H1 (cell line): ENCODE data around the gene PDE4B. TPM values are rescaled to one million over a fixed set of nuclear protein-coding genes. Genes with fewer than 3 reads are reported as not detected.

Experiments
- CTCF ChIA-PET: fragments of 300-600 bp; sonication (Branson Sonifier 250); formaldehyde crosslinking; loops from one replicate; lab custom pipeline; 2021; ENCODE audit not compliant: partially characterized antibody; lab: Charles Lee
- POLR2A ChIA-PET: fragments of 300-600 bp; sonication (Branson Sonifier 250); formaldehyde crosslinking; loops from one replicate; lab custom pipeline; 2021; ENCODE audit warnings: inconsistent platforms; ENCODE audit not compliant: partially characterized antibody; lab: Charles Lee
- DNase-seq, 2 experiments: peaks; one replicate each; pipeline versions ENCODE4 v3.0.0 to v3.0.0-alpha.2; 2010 to 2022; ENCODE audit warnings: low spot score in 2 of 2, low read depth in 1 of 2, mixed read lengths in 1 of 2
- FAIRE-seq: peaks from 2 replicates; lab custom pipeline; 2011; peaks lifted over from hg19 to GRCh38; lab: Jason Lieb, UNC
- H2AFZ ChIP-seq: 2 replicates; pipeline ENCODE4 v1.8.1; 2012; ENCODE audit warnings: low read length, inconsistent platforms
- H2AK5ac ChIP-seq: 2 replicates; pipeline ENCODE4 v1.6.1; 2013; ENCODE audit warnings: low read depth, low read length
- H2BK120ac ChIP-seq: replicated peaks from 2 replicates; pipeline ENCODE3; 2013; ENCODE audit warnings: low read depth, low read length, inconsistent platforms
- H2BK12ac ChIP-seq: 2 replicates; pipeline ENCODE4 v1.6.1; 2013; ENCODE audit warnings: low read depth, low read length
- H2BK15ac ChIP-seq: 2 replicates; pipeline ENCODE4 v1.6.1; 2013; ENCODE audit warnings: low read length
- H2BK20ac ChIP-seq: 2 replicates; pipeline ENCODE4 v1.6.1; 2013; ENCODE audit warnings: low read length
- H2BK5ac ChIP-seq: 2 replicates; pipeline ENCODE4 v1.6.1; 2013; ENCODE audit warnings: low read depth, low read length
- H3K14ac ChIP-seq: 2 replicates; pipeline ENCODE4 v1.6.1; 2013; ENCODE audit warnings: inconsistent platforms; ENCODE audit not compliant: insufficient read length
- H3K18ac ChIP-seq: 2 replicates; pipeline ENCODE4 v1.6.1; 2013; ENCODE audit warnings: low read length; ENCODE audit errors: extremely low read depth
- H3K23ac ChIP-seq: 2 replicates; pipeline ENCODE4 v1.6.1; 2013; ENCODE audit warnings: inconsistent platforms; ENCODE audit not compliant: insufficient read length
- H3K23me2 ChIP-seq: 2 replicates; pipeline ENCODE4 v1.6.1; 2013; ENCODE audit warnings: low read depth, low read length
- H3K27ac ChIP-seq: 2 replicates; pipeline ENCODE4 v1.6.1; 2011; ENCODE audit warnings: low read depth, low read length, inconsistent platforms
- H3K27me3 ChIP-seq, 4 experiments: replicated peaks in 1 of 4; 1 replicate in 1 of 4; 2 replicates in 3 of 4; pipeline versions ENCODE4 v1.6.1 to v1.8.1; 2011 to 2013; ENCODE audit warnings: low read length in 3 of 4, mild to moderate bottlenecking in 3 of 4, inconsistent platforms in 2 of 4, mixed read lengths in 2 of 4, moderate library complexity in 1 of 4; ENCODE audit not compliant: control insufficient read depth in 3 of 4, insufficient read depth in 3 of 4; ENCODE audit errors: extremely low read depth in 1 of 4
- H3K36me3 ChIP-seq, 4 experiments: 2 replicates each; pipeline versions ENCODE4 v1.6.1 to v1.8.1; 2011 to 2013; ENCODE audit warnings: mild to moderate bottlenecking in 4 of 4, low read length in 3 of 4, moderate library complexity in 2 of 4, control low read depth in 1 of 4, inconsistent platforms in 1 of 4; ENCODE audit not compliant: insufficient read depth in 4 of 4, control insufficient read depth in 2 of 4
- H3K4ac ChIP-seq: replicated peaks from 2 replicates; pipeline ENCODE3; 2013; ENCODE audit warnings: low read length, low read depth, mixed read lengths, inconsistent platforms; ENCODE audit not compliant: insufficient read length
- H3K4me1 ChIP-seq, 4 experiments: replicated peaks in 1 of 4; 1 replicate in 1 of 4; 2 replicates in 3 of 4; pipeline versions ENCODE4 v1.6.1 to v1.8.1; 2011 to 2013; ENCODE audit warnings: low read length in 3 of 4, inconsistent platforms in 2 of 4, mixed read lengths in 1 of 4; ENCODE audit not compliant: insufficient read depth in 4 of 4, control insufficient read depth in 3 of 4
- H3K4me2 ChIP-seq, 2 experiments: 2 replicates each; pipeline versions ENCODE4 v1.6.1 to v1.8.1; 2011 to 2013; ENCODE audit warnings: low read depth in 2 of 2, low read length in 2 of 2, control low read depth in 1 of 2, inconsistent platforms in 1 of 2, mild to moderate bottlenecking in 1 of 2; ENCODE audit not compliant: insufficient read depth in 1 of 2
- H3K4me3 ChIP-seq, 4 experiments: fragments of 200-600, 300-600 bp in 1 of 4; sonication (generic), shearing (Covaris generic), sonication (Bioruptor Twin) in 1 of 4; 2 replicates each; pipeline versions ENCODE4 v1.5.1 to v1.8.1; 2011 to 2016; ENCODE audit warnings: low read length in 4 of 4, low read depth in 3 of 4, control low read depth in 2 of 4, inconsistent platforms in 2 of 4, mild to moderate bottlenecking in 2 of 4, mixed read lengths in 1 of 4, moderate library complexity in 1 of 4; ENCODE audit not compliant: insufficient read depth in 2 of 4; ENCODE audit errors: extremely low read depth in 1 of 4
- H3K56ac ChIP-seq: replicated peaks from 2 replicates; pipeline ENCODE3; 2013; ENCODE audit warnings: low read depth, mild to moderate bottlenecking, mixed read lengths, low read length, inconsistent platforms; ENCODE audit not compliant: insufficient read length
- H3K79me1 ChIP-seq: 2 replicates; pipeline ENCODE4 v1.6.1; 2013; ENCODE audit warnings: low read depth, low read length, control low read depth
- H3K79me2 ChIP-seq, 2 experiments: 2 replicates each; pipeline versions ENCODE4 v1.6.1 to v1.8.1; 2012 to 2013; ENCODE audit warnings: low read length in 2 of 2, mild to moderate bottlenecking in 2 of 2, inconsistent platforms in 1 of 2; ENCODE audit not compliant: insufficient read depth in 2 of 2, control insufficient read depth in 1 of 2
- H3K9ac ChIP-seq, 4 experiments: replicated peaks in 1 of 4; 1 replicate in 1 of 4; 2 replicates in 3 of 4; pipeline versions ENCODE4 v1.6.1 to v1.8.1; 2011 to 2013; ENCODE audit warnings: low read depth in 3 of 4, low read length in 3 of 4, control low read depth in 2 of 4, mild to moderate bottlenecking in 2 of 4, moderate library complexity in 2 of 4, inconsistent platforms in 1 of 4; ENCODE audit errors: extremely low read depth in 1 of 4
- H3K9me3 ChIP-seq, 2 experiments: 2 replicates each; pipeline versions ENCODE4 v1.6.1 to v1.8.1; 2012 to 2013; ENCODE audit warnings: mild to moderate bottlenecking in 2 of 2, moderate library complexity in 2 of 2, control low read depth in 1 of 2, inconsistent platforms in 1 of 2, low read depth in 1 of 2, low read length in 1 of 2, mixed read lengths in 1 of 2; ENCODE audit not compliant: insufficient read depth in 2 of 2
- H4K20me1 ChIP-seq, 2 experiments: replicated peaks in 1 of 2; 2 replicates each; pipeline versions ENCODE3 to v1.8.1; 2011 to 2013; ENCODE audit warnings: inconsistent platforms in 2 of 2, low read length in 2 of 2, mild to moderate bottlenecking in 1 of 2; ENCODE audit not compliant: insufficient read depth in 2 of 2, control insufficient read depth in 1 of 2
- H4K5ac ChIP-seq: 2 replicates; pipeline ENCODE4 v1.6.1; 2013; ENCODE audit warnings: low read length, low read depth, mixed read lengths, inconsistent platforms; ENCODE audit not compliant: insufficient read length
- H4K8ac ChIP-seq: 2 replicates; pipeline ENCODE4 v1.8.0; 2013; ENCODE audit warnings: mild to moderate bottlenecking, moderate library complexity, low read length, inconsistent platforms; ENCODE audit not compliant: insufficient read depth; ENCODE audit errors: extremely low read depth
- H4K91ac ChIP-seq: replicated peaks from 2 replicates; pipeline ENCODE3; 2013; ENCODE audit warnings: low read length, mixed read lengths, inconsistent platforms; ENCODE audit not compliant: insufficient read length
- ASH2L ChIP-seq: fragments of 200-600, 300-600 bp; sonication (generic); IDR thresholded peaks from one replicate; pipeline ENCODE4 v1.7.1; 2017; ENCODE audit warnings: low read length
- CBX5 ChIP-seq: fragments of 300-800, 300-1000 bp; sonication (generic); IDR thresholded peaks from 2 replicates; pipeline ENCODE4 v1.7.1; 2016; ENCODE audit warnings: antibody characterized with exemption, low read length, low read depth
- CEBPB ChIP-seq: IDR thresholded peaks from 2 replicates; pipeline ENCODE4 v1.6.1; 2012; ENCODE audit warnings: low read depth, low read length
- GTF2F1 ChIP-seq: IDR thresholded peaks from 2 replicates; pipeline ENCODE4 v1.6.1; 2012; ENCODE audit warnings: low read depth, low read length, improper control_type of control experiment, borderline replicate concordance
- KDM4A ChIP-seq: IDR thresholded peaks from one replicate; pipeline ENCODE4 v1.7.1; 2012; ENCODE audit warnings: low read depth, mild to moderate bottlenecking, moderate library complexity, low read length, inconsistent platforms; ENCODE audit not compliant: severe bottlenecking
- RAD21 ChIP-seq, 2 experiments: IDR thresholded peaks in 1 of 2; conservative IDR thresholded peaks in 1 of 2; 2 replicates each; pipeline ENCODE4 v1.6.1; 2011; ENCODE audit warnings: low read depth in 2 of 2, low read length in 2 of 2, improper control_type of control experiment in 1 of 2, inconsistent platforms in 1 of 2, mild to moderate bottlenecking in 1 of 2, moderate library complexity in 1 of 2
- SP1 ChIP-seq: IDR thresholded peaks from 2 replicates; pipeline ENCODE4 v1.6.1; 2011; ENCODE audit warnings: low read depth, low read length
- TAF7 ChIP-seq: optimal IDR thresholded peaks from 2 replicates; pipeline ENCODE3; 2011; ENCODE audit warnings: low read depth, mild to moderate bottlenecking, inconsistent platforms, low read length, moderate library complexity, borderline replicate concordance
- ZNF274 ChIP-seq: IDR thresholded peaks from 2 replicates; pipeline ENCODE4 v1.7.0; 2012; ENCODE audit warnings: low read length, borderline replicate concordance; ENCODE audit errors: extremely low read depth
- WGBS, 2 experiments: shearing (Covaris generic) in 1 of 2; methylation state at CpG; one replicate each; pipeline versions ENCODE4 v1.1.6 to v1.1.7; 2013 to 2015; ENCODE audit warnings: low lambda C conversion rate in 2 of 2, mixed read lengths in 2 of 2, inconsistent platforms in 1 of 2, low coverage in 1 of 2, missing lambda C conversion rate in 1 of 2; ENCODE audit not compliant: insufficient replicate concordance in 2 of 2, insufficient coverage in 1 of 2, insufficient read length in 1 of 2; ENCODE audit errors: extremely low coverage in 1 of 2, missing lambda C conversion rate in 1 of 2; 5-methylcytosine and 5-hydroxymethylcytosine counted together
- polyA plus RNA-seq, 7 experiments: library from polyadenylated mRNA; depleted of rRNA in 3 of 7; stranded (reverse) in 5 of 7; unstranded in 2 of 7; fragments of >200 nt in 5 of 7; fragments of 200-250 nt in 2 of 7; gene quantifications; 1 replicate in 5 of 7; 2 replicates in 1 of 7; 4 replicates in 1 of 7; pipeline versions ENCODE4 v1.2.1 to v1.2.3, GENCODE V29; 2011 to 2013; ENCODE audit warnings: missing spikeins in 2 of 7, mixed read lengths in 2 of 7
- total RNA-seq: library from RNA; stranded (reverse); fragmentation: NEBNext Ultra II Directional; extraction: Animal tissue kit (Norgen Biotek cat#: 25700); gene quantifications from 2 replicates; pipeline ENCODE4 v1.2.1, GENCODE V29; 2021

The PDE4B gene
- total and polyA plus RNA-seq, 2 of the 8 experiments (the other 6 are each of a cell fraction or from before 2014, with no cell fraction given), result 5.0 to 15.1 TPM

DNA sequence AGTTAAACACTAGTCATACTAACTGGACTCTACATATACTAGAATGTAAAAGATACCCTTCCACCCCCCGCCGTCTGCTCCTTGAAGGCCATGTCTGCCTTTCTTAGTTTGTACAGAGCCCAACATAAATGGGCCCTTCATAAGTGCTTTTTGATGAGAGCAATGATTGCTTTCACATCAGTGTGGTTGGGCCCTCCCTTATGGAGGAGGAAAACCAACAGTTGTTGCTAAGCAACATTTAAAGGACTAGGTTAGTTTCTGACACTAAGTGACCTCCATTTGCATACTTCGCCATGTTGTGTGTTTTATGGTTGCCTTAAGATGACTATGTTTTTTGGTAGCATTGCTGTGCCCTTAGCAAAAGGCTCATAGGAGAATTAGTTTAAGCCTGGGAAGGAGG lies 559.2 kb downstream of the PDE4B start:
- Histone ChIP-seq H3K23me2 (no peaks in the 10 kb centered on the region), H3K14ac (no peak overlapping the region), H2AK5ac (no peak overlapping the region), H2BK5ac (0 out of 2 replicates have a peak overlapping the region, but pooled peaks have one; percentile 17), H3K79me1 (no peaks in the 10 kb centered on the region), H3K4me3 (no peak overlapping the region), H3K9ac (no peak overlapping the region), H3K27ac (no peak overlapping the region), H3K4me2 (no peak overlapping the region), H4K5ac (no peak overlapping the region), H2BK20ac (no peak overlapping the region), H3K9me3 (no peaks in the 10 kb centered on the region), H2AFZ (no peak overlapping the region), H4K8ac (no peak overlapping the region), H3K4ac (no peak overlapping the region), H3K36me3 (no peaks in the 10 kb centered on the region), H3K4me1 (peaks cover 5 to 22% (median 17%) of the 10 kb centered on the region in 4 experiments), H3K56ac (no peak overlapping the region), H2BK120ac (no peak overlapping the region), H3K27me3 (no peaks in the 10 kb centered on the region), H4K20me1 (no peaks in the 10 kb centered on the region), H2BK15ac (no peak overlapping the region), H3K18ac (no peak overlapping the region), H3K79me2 (peaks cover 0 to 18% of the 10 kb centered on the region in 2 experiments; a peak in 3 of 4 replicates), H3K23ac (no peak overlapping the region), H2BK12ac (peak overlapping the region; percentile 94; the same call in 1 of the 2 replicates), H4K91ac (no peak overlapping the region)
- POLR2A ChIA-PET, result interaction anchor here (0.9 to 1.3 kb wide), 2 partner anchors 14 to 20 kb away, joined by 3 to 4 read pairs; no protein-coding TSS in a partner anchor
- TF ChIP-seq ASH2L (no peak), KDM4A (no peak), RAD21 (IDR thresholded peaks at IDR 0.05 in 1 of 2, conservative IDR thresholded peaks at IDR 0.05 in 1 of 2; ENCODE audit: low read depth in 2 of 2, low read length in 2 of 2) (no peak), ZNF274 (no peak), SP1 (no peak), TAF7 (no peak), CBX5 (no peak), CEBPB (no peak), GTF2F1 (no peak)
- FAIRE-seq, result no peak
- no peak for DNase-seq
- WGBS, 2 experiments, result 89% methylated on average over 3 of the region's 3 CpGs; no CpG with 5 or more reads in 1 of the 2 experiments
- CTCF ChIA-PET, result interaction anchor here (1.3 to 2.4 kb wide), 4 partner anchors 11 to 151 kb away, joined by 4 to 15 read pairs (median 6); no protein-coding TSS in a partner anchor
